ENCODE measurements around the gene LITAFD.
A peak's percentile ranks its signal among the peaks of the same experiment; 100 is the strongest.

The LITAFD gene

GRCh38 chr16:8888951-8889892 is 7.1 kb downstream of the LITAFD start:
- DNase-seq = no peak
- in situ Hi-C loops (cut with HindIII; ENCODE audit: low pct_ligation_motif_present, low pct_unique_long_range_greater_than_20kb, low sequenced_read_pairs) = no loop called here

- in situ Hi-C loops (cut with HindIII; ENCODE audit: low pct_ligation_motif_present, low pct_unique_long_range_greater_than_20kb, low sequenced_read_pairs) = no loop called here
- no peak for DNase-seq
Measured at GRCh38 chr16:8889893-8890548, 7.9 kb downstream of the LITAFD start.

DNA sequence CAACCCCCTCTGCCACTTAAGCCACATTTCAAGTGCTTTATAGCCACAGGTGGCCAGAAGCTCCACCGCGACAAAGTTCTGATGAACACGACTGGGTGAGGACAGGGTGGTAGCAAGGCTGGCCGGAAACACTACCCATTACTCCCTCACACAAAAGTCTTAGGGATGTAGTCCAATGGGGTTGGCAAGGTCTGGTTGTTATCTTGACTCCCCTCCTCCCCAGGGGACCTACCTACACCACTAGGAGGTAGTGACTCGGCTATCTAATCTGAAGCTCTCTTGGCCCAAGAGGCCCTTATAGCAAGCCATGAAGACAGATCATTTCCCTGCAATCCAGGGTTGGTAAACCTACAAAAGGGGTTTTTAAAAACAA is 8.4 kb downstream of the LITAFD start:
- in situ Hi-C loops (cut with HindIII; ENCODE audit: low pct_ligation_motif_present, low pct_unique_long_range_greater_than_20kb, low sequenced_read_pairs) = no loop called here

DNA sequence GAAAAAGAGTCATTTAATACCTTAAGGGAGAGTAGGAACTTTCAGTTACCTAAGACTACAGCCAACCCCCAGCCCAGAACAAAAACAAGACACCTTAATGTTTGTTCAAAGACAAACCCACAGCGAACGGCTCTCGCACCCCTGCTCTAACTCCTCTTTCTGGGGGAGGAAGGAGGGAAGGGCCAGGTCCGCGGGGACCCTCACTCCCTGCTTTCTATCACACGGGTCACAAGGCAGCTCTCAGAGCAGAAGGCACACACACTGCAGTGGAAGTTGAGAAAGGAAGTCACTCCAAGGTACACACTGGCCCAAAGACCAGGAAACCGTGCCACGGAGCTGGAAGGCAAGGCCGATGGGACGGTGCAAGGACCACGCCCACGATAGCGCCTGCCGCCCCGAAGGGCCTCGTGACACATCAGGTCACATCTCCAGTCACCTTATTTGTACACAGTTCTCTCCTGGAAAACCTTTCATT is 10.0 kb downstream of the LITAFD start:
- no peak for DNase-seq
- in situ Hi-C loops (cut with HindIII; ENCODE audit: low pct_ligation_motif_present, low pct_unique_long_range_greater_than_20kb, low sequenced_read_pairs) = no loop called here

More for the DNA sequence above, 8.4 kb downstream of the LITAFD start:
- DNase-seq = no peak

DNA sequence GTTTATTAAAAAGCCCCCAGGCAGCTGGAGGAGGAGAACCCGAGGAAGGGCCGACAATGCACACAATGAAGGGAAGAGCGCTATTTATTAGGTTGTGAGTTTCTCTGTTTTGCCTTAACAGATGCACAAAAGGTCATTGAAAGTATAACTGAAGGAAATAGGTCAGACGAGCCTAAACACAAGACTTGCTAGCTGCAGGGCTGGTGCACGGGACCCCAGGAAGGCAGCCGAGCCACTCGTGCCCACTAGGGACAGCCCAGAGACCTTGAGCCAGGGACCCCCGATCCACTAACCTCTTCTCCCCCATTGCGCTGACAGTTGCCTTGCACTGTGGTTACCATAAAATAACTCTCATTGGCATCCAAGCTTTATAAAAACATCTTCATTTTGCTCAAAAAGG is 11.3 kb downstream of the LITAFD start:
- in situ Hi-C loops (cut with HindIII; ENCODE audit: low pct_ligation_motif_present, low pct_unique_long_range_greater_than_20kb, low sequenced_read_pairs) = no loop called here

DNA sequence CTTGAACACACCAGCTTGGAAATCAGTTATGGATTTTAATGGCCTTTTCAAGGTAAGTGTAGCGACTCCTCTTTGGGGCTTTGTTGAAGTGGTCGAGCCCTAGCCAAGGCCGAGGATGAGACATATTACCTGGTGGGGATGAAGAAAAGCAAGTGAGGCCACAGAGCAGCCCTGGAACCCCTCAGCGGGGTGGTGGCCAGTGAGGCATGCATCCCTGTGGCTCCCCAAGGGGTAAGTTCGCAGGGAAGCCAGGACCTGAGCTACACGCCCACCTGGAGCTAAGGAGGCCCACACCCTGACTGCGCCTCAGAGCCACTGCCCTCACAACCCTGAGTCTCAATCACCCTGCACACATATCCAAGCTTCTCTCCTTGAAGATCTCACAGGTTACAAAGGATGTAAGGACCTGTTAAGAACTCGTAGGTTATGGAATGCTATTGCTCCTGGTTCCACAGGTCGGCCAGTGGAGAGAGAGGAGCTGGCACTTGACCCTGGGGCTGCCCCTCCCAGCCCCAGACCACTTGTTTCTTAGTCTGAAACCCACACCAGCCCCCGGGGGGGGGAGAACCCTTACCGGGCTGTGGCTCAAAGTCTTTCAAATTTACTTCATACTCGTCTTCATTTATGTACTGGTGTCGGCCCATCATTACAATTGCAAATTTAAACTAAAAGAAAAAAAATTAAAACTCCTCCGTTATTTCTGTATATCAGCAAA is 12.0 kb downstream of the LITAFD start:
- in situ Hi-C loops (cut with HindIII; ENCODE audit: low pct_ligation_motif_present, low pct_unique_long_range_greater_than_20kb, low sequenced_read_pairs) = no loop called here
- DNase-seq = no peak

More for the DNA sequence above, 11.3 kb downstream of the LITAFD start:
- DNase-seq = no peak

- in situ Hi-C loops (cut with HindIII; ENCODE audit: low pct_ligation_motif_present, low pct_unique_long_range_greater_than_20kb, low sequenced_read_pairs) = no loop called here
- no peak for DNase-seq
Measured at GRCh38 chr16:8894736-8895334, 12.7 kb downstream of the LITAFD start.

DNA sequence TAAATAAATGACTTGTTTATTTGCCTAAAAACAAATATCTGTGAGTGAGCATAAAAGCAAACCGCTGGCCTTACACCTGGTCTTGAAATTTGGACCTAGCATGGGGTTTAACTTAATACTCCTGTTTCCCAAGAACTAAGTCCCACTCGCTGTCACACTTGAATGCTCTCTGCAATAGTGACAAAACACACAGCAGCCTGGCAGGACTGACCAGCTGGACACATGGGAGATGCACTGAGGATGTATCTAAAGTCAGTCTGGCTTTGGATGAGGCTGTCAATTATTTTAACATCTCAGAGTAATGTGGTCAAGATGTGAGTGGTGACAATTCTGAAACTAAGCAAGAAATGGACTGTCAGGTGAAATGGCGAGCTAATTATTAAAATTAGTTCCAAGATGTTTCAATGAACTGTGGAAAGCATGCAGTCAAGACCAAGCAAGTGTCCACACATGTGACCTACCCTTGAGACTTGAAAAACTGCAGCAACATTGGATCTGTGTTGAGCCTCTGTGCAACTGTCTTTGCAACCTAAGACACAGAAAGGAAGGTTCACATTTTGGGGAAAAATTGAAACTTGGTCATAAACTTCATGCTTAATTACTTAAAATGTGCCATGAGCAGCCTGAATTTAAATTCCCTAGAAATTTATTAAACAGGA is 16.6 kb downstream of the LITAFD start:
- in situ Hi-C loops (cut with HindIII; ENCODE audit: low pct_ligation_motif_present, low pct_unique_long_range_greater_than_20kb, low sequenced_read_pairs) = no loop called here
- DNase-seq = no peak

DNA sequence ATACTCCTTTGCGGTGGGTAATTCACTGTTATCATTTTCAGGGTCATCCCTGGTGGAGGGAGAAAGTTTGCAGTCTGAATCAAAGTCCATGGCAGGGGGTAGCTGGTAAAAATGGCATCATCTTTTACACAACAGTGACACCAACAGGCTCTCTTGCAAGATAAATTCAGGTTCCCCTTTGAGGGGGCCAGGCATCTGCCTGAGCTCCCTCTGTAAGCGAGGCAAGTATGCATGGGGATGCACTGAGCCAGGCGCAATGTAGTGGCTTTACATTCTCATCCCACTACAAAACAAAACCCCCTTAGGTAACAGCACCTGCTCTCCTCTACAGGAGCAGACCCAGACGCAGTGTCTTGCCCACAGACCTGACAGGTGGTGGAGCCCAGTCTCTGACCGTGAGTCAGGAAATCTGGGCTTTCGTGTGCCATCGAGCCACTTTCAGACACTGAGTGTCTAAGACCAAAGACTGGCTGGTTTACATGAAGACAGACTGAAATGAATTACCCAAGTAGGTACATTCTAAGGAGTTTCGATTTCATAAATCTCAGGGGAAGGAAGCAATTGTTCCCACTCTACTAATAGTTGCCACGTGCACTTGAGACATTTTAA is 17.7 kb downstream of the LITAFD start:
- DNase-seq = no peak
- in situ Hi-C loops (cut with HindIII; ENCODE audit: low pct_ligation_motif_present, low pct_unique_long_range_greater_than_20kb, low sequenced_read_pairs) = no loop called here

- in situ Hi-C loops (cut with HindIII; ENCODE audit: low pct_ligation_motif_present, low pct_unique_long_range_greater_than_20kb, low sequenced_read_pairs) = no loop called here
- DNase-seq = no peak
Measured at GRCh38 chr16:8900343-8900742, 18.2 kb downstream of the LITAFD start.

DNA sequence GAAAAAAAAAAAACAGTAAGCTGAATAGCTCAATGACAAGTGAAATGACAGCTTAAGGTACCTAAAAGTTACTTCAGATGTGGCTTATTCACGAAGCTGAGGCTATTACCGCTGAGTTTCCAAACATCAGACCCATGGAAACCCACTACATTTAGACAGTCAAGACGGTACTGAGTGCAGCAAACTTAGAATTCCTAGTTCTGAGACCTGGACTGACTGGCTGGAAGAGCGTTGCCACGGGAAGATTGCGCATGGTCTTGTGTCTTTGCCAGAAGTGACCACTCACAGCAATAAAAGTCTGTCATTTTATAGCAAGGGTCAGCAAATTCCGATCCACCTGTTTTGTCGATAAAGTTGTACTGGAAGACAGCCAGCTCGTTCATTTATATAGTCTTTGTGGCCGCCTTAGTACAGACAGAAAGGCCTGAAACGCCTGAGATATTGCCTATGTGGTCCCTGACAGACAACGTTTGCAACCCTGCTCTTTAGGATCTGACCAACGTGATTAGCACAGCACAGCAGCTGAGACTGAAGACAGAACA is 19.2 kb downstream of the LITAFD start:
- in situ Hi-C loops (cut with HindIII; ENCODE audit: low pct_ligation_motif_present, low pct_unique_long_range_greater_than_20kb, low sequenced_read_pairs) = no loop called here
- DNase-seq = no peak

DNA sequence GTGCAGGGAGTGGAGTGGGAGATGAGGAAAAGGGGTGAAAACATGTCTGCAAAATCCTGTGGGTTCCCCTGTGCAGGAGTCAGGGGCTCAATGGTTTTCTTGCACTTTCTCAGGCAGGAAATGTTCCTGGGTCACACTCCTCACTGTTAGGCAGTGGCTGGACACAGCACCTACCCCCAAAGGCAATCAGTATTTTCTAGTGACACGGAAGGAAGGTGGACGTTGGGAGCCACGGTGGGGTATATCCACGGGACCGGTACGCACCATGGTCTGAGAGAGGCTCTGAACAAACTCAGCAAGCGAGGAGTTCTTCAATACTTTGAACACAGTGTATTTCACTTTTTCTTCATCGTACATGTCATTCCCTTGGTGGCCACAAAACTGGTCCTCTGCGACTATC is 20.9 kb downstream of the LITAFD start:
- in situ Hi-C loops (cut with HindIII; ENCODE audit: low pct_ligation_motif_present, low pct_unique_long_range_greater_than_20kb, low sequenced_read_pairs) = no loop called here
- no peak for DNase-seq

DNA sequence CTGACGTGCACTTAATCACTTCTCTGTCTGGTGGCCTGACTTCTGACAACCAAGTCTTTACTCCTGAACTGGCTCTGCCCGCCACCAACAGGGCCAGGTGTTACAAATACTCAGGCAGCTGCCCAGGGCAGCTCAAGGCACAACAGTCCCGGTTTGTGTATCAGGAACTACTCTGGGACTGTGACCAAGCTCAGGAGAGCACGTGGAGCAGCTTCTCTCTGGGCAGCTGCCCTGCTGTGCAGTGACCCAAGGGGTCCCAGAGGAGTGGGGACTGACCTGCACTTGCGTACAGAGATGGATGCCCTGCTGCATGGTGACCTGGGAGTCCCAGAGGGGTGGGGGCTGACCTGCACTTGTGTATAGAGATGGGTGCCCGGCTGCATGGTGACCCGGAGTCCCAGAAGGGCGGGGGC is 21.9 kb downstream of the LITAFD start:
- no peak for DNase-seq
- in situ Hi-C loops (cut with HindIII; ENCODE audit: low pct_ligation_motif_present, low pct_unique_long_range_greater_than_20kb, low sequenced_read_pairs) = no loop called here

- peak; percentile 49 for DNase-seq
- in situ Hi-C loops (cut with HindIII; ENCODE audit: low pct_ligation_motif_present, low pct_unique_long_range_greater_than_20kb, low sequenced_read_pairs) = no loop called here
Measured at GRCh38 chr16:8905168-8905762, 23.1 kb downstream of the LITAFD start.

DNA sequence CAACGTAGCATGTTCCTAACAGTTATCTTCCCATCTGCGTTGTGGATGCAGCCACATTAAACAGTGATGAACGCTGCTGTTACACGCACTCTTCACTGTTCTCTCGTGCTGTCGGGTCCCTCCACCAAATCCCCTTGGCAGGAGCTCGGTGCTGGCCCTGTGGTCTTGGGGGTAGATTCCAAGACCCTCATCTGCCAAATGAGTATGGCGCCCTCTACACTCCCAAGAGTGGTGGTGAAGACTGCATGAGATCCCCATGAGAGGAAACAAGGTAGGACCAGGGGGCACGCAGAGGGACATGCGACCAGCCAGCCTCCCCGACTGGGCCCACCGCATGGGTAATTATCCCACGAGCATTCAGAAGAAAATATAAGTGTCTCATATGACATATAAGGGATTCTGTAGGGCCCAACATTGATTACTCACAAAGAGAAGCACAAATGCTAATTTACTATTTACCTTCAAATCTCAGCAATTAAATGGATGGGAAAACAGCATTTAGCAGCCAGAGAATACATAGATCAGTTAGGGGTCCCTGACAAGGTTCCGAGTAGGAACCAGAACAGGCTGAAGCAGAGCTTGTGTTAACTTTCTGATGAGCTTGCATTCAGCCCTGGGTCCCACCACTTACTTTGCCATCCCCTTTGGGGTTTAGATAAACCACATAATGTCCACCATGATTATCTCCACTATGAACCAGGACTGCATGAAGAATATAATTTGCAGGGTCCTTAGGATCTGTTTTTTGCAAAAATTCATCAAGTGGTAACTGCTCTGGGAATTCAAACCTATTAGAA is 23.8 kb downstream of the LITAFD start:
- in situ Hi-C loops (cut with HindIII; ENCODE audit: low pct_ligation_motif_present, low pct_unique_long_range_greater_than_20kb, low sequenced_read_pairs) = no loop called here
- DNase-seq = no peak

- in situ Hi-C loops (cut with HindIII; ENCODE audit: low pct_ligation_motif_present, low pct_unique_long_range_greater_than_20kb, low sequenced_read_pairs) = no loop called here
Measured at GRCh38 chr16:8907096-8907495, 24.9 kb downstream of the LITAFD start.

More at GRCh38 chr16:8907096-8907495, 24.9 kb downstream of the LITAFD start:
- no peak for DNase-seq
